K562 (cell line): Measurements from ENCODE around the gene IL5. TPM values are rescaled to one million over a fixed set of nuclear protein-coding genes. Genes with fewer than 3 reads are reported as not detected.

Source experiments
- EHMT2 ChIP-seq: fragments of 450-650 bp; IDR thresholded peaks from 2 replicates; pipeline ENCODE4 v1.6.1; 2018; ENCODE audit warnings: antibody characterized with exemption
- EZH2 ChIP-seq: IDR thresholded peaks from 2 replicates; pipeline ENCODE4 v1.6.1; 2012; ENCODE audit warnings: low read depth, mild to moderate bottlenecking, inconsistent platforms, low read length, borderline replicate concordance
- NCOA2 ChIP-seq, 2 experiments: fragments of 450-650 bp; IDR thresholded peaks; 2 replicates each; pipeline ENCODE4 v1.6.1; 2018; ENCODE audit warnings: mild to moderate bottlenecking in 2 of 2, moderate library complexity in 1 of 2; ENCODE audit not compliant: partially characterized antibody in 2 of 2
- NFYB ChIP-seq: IDR thresholded peaks from 2 replicates; pipeline ENCODE4 v1.6.1; 2011; ENCODE audit warnings: mild to moderate bottlenecking, moderate library complexity; ENCODE audit not compliant: insufficient read length; ENCODE audit errors: extremely low read depth
- PHB ChIP-seq: fragments of 250-450 bp; sonication (Bioruptor Pico); IDR thresholded peaks from 2 replicates; pipeline ENCODE4 v1.5.0; 2021
- PTRF ChIP-seq: fragments of 450-650 bp; IDR thresholded peaks from 2 replicates; pipeline ENCODE4 v1.6.1; 2016; ENCODE audit warnings: mild to moderate bottlenecking, missing genetic modification characterization, missing compliant biosample characterization
- SLC30A9 ChIP-seq: fragments of 250-450 bp; sonication (Bioruptor Pico); IDR thresholded peaks from 2 replicates; pipeline ENCODE4 v1.8.0; 2022; ENCODE audit warnings: mild to moderate bottlenecking, moderate library complexity
- ZBTB40 ChIP-seq, 2 experiments: fragments of 450-650 bp in 1 of 2; sonication (generic) in 1 of 2; formaldehyde crosslinking in 1 of 2; IDR thresholded peaks; 2 replicates each; pipeline versions ENCODE4 v1.7.1 to v1.9.0; 2016 to 2022; ENCODE audit warnings: inconsistent platforms in 1 of 2, mild to moderate bottlenecking in 1 of 2, missing genetic modification reagents in 1 of 2
- ZNF445 ChIP-seq: fragments of 250-450 bp; sonication (Bioruptor Pico); IDR thresholded peaks from 2 replicates; pipeline ENCODE4 v1.4.0; 2020; ENCODE audit warnings: low read depth, mild to moderate bottlenecking, moderate library complexity
- polyA plus RNA-seq, 8 experiments: library from polyadenylated mRNA; depleted of rRNA in 4 of 8; stranded (reverse) in 5 of 8; unstranded in 3 of 8; fragments of >200 nt; fragmentation: Nextera tagmentation in 2 of 8; fragmentation: Illumina TruSeq in 1 of 8; extraction: Ambion mirVana in 2 of 8; extraction: Trizol in 1 of 8; gene quantifications; 2 replicates each; pipeline versions ENCODE4 v1.2.1 to v1.2.3, GENCODE V29; 2011 to 2014; ENCODE audit warnings: inconsistent platforms in 1 of 8, missing spikeins in 1 of 8
- total RNA-seq, 7 experiments: library from RNA; depleted of rRNA in 6 of 7; stranded (reverse); fragments of >200 nt in 6 of 7; fragmentation: Illumina TruSeq in 2 of 7; extraction: Trizol in 2 of 7; gene quantifications; 2 replicates each; pipeline versions ENCODE4 v1.2.1 to v1.2.3, GENCODE V29; 2011 to 2021; ENCODE audit warnings: low replicate concordance in 1 of 7
- TF ChIP-seq, protein P1 (sequence below): fragments of 450-650 bp; IDR thresholded peaks from 2 replicates; pipeline ENCODE4 v1.6.1; 2016; ENCODE audit warnings: low read depth

The IL5 gene
- total and polyA plus RNA-seq, 9 of the 15 experiments (the other 6 are each of a cell fraction or from before 2014, with no cell fraction given), result 0.44 TPM; not detected in 8

DNA sequence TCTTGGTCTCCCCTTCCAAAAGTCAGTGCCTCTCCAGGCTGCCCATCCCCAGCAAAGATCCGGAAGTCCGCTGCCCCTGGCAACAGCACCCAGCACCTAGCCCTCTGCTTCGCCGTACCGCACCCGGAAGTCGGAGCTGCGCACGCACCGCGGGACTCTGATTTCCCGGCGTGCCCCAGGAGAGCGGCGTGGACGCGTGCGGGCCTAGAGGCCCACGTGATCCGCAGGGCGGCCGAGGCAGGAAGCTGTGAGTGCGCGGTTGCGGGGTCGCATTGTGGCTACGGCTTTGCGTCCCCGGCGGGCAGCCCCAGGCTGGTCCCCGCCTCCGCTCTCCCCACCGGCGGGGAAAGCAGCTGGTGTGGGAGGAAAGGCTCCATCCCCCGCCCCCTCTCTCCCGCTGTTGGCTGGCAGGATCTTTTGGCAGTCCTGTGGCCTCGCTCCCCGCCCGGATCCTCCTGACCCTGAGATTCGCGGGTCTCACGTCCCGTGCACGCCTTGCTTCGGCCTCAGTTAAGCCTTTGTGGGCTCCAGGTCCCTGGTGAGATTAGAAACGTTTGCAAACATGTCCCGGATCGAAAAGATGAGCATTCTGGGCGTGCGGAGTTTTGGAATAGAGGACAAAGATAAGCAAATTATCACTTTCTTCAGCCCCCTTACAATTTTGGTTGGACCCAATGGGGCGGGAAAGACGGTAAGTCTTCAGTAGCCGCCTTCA lies 13.6 kb upstream of the IL5 start, which contains the start of gene RAD50 (continued):
- TF ChIP-seq, protein P1, sequence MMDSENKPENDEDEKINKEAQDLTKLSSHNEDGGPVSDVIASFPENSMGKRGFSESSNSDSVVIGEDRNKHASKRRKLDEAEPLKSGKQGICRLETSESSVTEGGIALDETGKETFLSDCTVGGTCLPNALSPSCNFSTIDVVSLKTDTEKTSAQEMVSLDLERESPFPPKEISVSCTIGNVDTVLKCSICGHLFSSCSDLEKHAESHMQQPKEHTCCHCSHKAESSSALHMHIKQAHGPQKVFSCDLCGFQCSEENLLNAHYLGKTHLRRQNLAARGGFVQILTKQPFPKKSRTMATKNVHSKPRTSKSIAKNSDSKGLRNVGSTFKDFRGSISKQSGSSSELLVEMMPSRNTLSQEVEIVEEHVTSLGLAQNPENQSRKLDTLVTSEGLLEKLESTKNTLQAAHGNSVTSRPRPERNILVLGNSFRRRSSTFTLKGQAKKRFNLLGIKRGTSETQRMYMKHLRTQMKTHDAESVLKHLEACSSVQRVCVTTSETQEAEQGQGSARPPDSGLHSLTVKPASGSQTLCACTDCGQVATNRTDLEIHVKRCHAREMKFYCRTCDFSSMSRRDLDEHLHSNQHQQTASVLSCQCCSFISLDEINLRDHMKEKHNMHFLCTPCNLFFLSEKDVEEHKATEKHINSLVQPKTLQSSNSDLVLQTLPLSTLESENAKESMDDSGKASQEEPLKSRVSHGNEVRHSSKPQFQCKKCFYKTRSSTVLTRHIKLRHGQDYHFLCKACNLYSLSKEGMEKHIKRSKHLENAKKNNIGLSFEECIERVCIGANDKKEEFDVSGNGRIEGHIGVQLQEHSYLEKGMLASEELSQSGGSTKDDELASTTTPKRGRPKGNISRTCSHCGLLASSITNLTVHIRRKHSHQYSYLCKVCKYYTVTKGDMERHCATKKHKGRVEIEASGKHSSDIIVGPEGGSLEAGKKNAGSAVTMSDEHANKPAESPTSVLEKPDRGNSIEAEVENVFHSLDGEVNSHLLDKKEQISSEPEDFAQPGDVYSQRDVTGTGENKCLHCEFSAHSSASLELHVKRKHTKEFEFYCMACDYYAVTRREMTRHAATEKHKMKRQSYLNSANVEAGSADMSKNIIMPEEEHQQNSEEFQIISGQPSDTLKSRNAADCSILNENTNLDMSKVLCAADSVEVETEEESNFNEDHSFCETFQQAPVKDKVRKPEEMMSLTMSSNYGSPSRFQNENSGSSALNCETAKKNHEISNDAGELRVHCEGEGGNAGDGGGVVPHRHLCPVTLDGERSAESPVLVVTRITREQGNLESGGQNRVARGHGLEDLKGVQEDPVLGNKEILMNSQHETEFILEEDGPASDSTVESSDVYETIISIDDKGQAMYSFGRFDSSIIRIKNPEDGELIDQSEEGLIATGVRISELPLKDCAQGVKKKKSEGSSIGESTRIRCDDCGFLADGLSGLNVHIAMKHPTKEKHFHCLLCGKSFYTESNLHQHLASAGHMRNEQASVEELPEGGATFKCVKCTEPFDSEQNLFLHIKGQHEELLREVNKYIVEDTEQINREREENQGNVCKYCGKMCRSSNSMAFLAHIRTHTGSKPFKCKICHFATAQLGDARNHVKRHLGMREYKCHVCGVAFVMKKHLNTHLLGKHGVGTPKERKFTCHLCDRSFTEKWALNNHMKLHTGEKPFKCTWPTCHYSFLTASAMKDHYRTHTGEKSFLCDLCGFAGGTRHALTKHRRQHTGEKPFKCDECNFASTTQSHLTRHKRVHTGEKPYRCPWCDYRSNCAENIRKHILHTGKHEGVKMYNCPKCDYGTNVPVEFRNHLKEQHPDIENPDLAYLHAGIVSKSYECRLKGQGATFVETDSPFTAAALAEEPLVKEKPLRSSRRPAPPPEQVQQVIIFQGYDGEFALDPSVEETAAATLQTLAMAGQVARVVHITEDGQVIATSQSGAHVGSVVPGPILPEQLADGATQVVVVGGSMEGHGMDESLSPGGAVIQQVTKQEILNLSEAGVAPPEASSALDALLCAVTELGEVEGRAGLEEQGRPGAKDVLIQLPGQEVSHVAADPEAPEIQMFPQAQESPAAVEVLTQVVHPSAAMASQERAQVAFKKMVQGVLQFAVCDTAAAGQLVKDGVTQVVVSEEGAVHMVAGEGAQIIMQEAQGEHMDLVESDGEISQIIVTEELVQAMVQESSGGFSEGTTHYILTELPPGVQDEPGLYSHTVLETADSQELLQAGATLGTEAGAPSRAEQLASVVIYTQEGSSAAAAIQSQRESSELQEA, result peak; percentile 88
- TF ChIP-seq ZNF445 (CRISPR knock-in tag) (no peak), NFYB (no peak), NCOA2 (IDR thresholded peaks at IDR 0.05; ENCODE audit: partially characterized antibody in 2 of 2) (no peak), SLC30A9 (CRISPR knock-in tag) (no peak), PTRF (tag) (no peak), PHB (CRISPR knock-in tag) (no peak), EHMT2 (no peak), ZBTB40 (IDR thresholded peaks at IDR 0.05) (peak; percentile 77), ZBTB40 (CRISPR knock-in tag; IDR thresholded peaks at IDR 0.05) (no peak), EZH2 (no peak)
